Limb (tissue), 2 donors: ENCODE results near the gene MCC.
A peak's percentile ranks its signal among the peaks of the same experiment; 100 is the strongest.

Experiments
- DNase-seq, 2 donors: peaks; one replicate each; pipeline ENCODE4 v3.0.0-alpha.2; 2016; ENCODE audit errors: extremely low spot score in 2 of 2

Gene MCC

GRCh38 chr5:113226116-113226736 is 262.0 kb downstream of the MCC start:
- no peak for DNase-seq

GRCh38 chr5:113225259-113225658 is 263.0 kb downstream of the MCC start:
- no peak for DNase-seq

GRCh38 chr5:113224605-113225065 is 263.6 kb downstream of the MCC start:
- no peak for DNase-seq

GRCh38 chr5:113223831-113224604 is 264.2 kb downstream of the MCC start:
- no peak for DNase-seq

GRCh38 chr5:113223315-113223714 is 264.9 kb downstream of the MCC start:
- no peak for DNase-seq

GRCh38 chr5:113221294-113222176 is 266.7 kb downstream of the MCC start:
- DNase-seq, result no peak

GRCh38 chr5:113219695-113220094 is 268.6 kb downstream of the MCC start:
- DNase-seq, result no peak

- no peak for DNase-seq
Measured at GRCh38 chr5:113218906-113219517, 269.2 kb downstream of the MCC start.

- DNase-seq, result no peak
Measured at GRCh38 chr5:113218200-113218599, 270.1 kb downstream of the MCC start.

- DNase-seq, result no peak
Measured at GRCh38 chr5:113217619-113218184, 270.6 kb downstream of the MCC start.

- no peak for DNase-seq
Measured at GRCh38 chr5:113216545-113216944, 271.7 kb downstream of the MCC start.

GRCh38 chr5:113215401-113216060 is 272.7 kb downstream of the MCC start:
- no peak for DNase-seq

- DNase-seq, result no peak
Measured at GRCh38 chr5:113214606-113215323, 273.5 kb downstream of the MCC start.

GRCh38 chr5:113213551-113214425 is 274.5 kb downstream of the MCC start:
- no peak for DNase-seq

- DNase-seq, result peak; percentile 71 to 76
Measured at GRCh38 chr5:113212244-113212920, 275.9 kb downstream of the MCC start.

GRCh38 chr5:113209498-113209897 is 278.8 kb downstream of the MCC start:
- no peak for DNase-seq

- no peak for DNase-seq
Measured at GRCh38 chr5:113205807-113206206, 282.4 kb downstream of the MCC start.

- no peak for DNase-seq
Measured at GRCh38 chr5:113205323-113205722, 282.9 kb downstream of the MCC start.
